Suprapubic skin (tissue), 4 donors: Measurements from ENCODE around the gene TOGARAM1.
A peak's percentile ranks its signal among the peaks of the same experiment; 100 is the strongest.

Experiments
- CTCF ChIP-seq, 2 donors: fragments of 200-600 bp in 1 of 2; fragments of 450-650 bp in 1 of 2; sonication (generic) in 1 of 2; IDR thresholded peaks; one replicate each; pipeline ENCODE4 v1.5.1; 2016 to 2019; ENCODE audit warnings: antibody characterized with exemption in 2 of 2, mild to moderate bottlenecking in 1 of 2, moderate library complexity in 1 of 2
- POLR2A ChIP-seq, 2 donors: fragments of 450-650 bp; IDR thresholded peaks; one replicate each; pipeline ENCODE4 v1.6.1; 2017; ENCODE audit warnings: antibody characterized with exemption in 2 of 2, mild to moderate bottlenecking in 2 of 2, moderate library complexity in 2 of 2
- POLR2AphosphoS5 ChIP-seq, 3 donors: sonication (generic); formaldehyde crosslinking; IDR thresholded peaks; one replicate each; pipeline ENCODE4 v1.6.1; 2017; ENCODE audit warnings: antibody characterized with exemption in 3 of 3

GRCh38 chr14:45083976-45084722 is 122.2 kb downstream of the TOGARAM1 start, which contains the start of gene PRPF39:
- TF ChIP-seq CTCF (IDR thresholded peaks at IDR 0.05) (no peak), POLR2AphosphoS5 (IDR thresholded peaks at IDR 0.05) (peak; percentile 43 to 94 (median 60)), POLR2A (IDR thresholded peaks at IDR 0.05) (peak in 1 of 2 donors; percentile 83)
